HEK293 (cell line): ENCODE data around the gene SLC12A3.

Source experiments
- HOXC10 ChIP-seq: sonication (generic); formaldehyde crosslinking; IDR thresholded peaks from 2 replicates; pipeline ENCODE4 v1.8.1; 2023; ENCODE audit warnings: mild to moderate bottlenecking, missing genetic modification reagents
- KLF9 ChIP-seq: fragments of 450-650 bp; formaldehyde crosslinking; IDR thresholded peaks from 2 replicates; pipeline ENCODE4 v1.5.1; 2016; ENCODE audit warnings: missing biosample characterization, missing genetic modification characterization, low read depth
- SP3 ChIP-seq: fragments of 450-650 bp; formaldehyde crosslinking; IDR thresholded peaks from 2 replicates; pipeline ENCODE4 v1.5.1; 2016; ENCODE audit warnings: missing biosample characterization, missing genetic modification characterization
- SP7 ChIP-seq: fragments of 450-650 bp; formaldehyde crosslinking; IDR thresholded peaks from 2 replicates; pipeline ENCODE4 v1.5.1; 2016; ENCODE audit warnings: missing biosample characterization, missing genetic modification characterization
- ZFP69B ChIP-seq: fragments of 450-650 bp; formaldehyde crosslinking; IDR thresholded peaks from 2 replicates; pipeline ENCODE4 v1.5.1; 2016; ENCODE audit warnings: missing biosample characterization, missing genetic modification characterization
- ZNF146 ChIP-seq: fragments of 450-650 bp; formaldehyde crosslinking; IDR thresholded peaks from 2 replicates; pipeline ENCODE4 v1.5.1; 2016; ENCODE audit warnings: missing biosample characterization, missing genetic modification characterization
- ZNF2 ChIP-seq: fragments of 450-650 bp; formaldehyde crosslinking; IDR thresholded peaks from 2 replicates; pipeline ENCODE4 v1.5.1; 2016; ENCODE audit warnings: missing biosample characterization, missing genetic modification characterization
- ZNF23 ChIP-seq: fragments of 450-650 bp; formaldehyde crosslinking; IDR thresholded peaks from 2 replicates; pipeline ENCODE4 v1.5.1; 2016; ENCODE audit warnings: missing biosample characterization, missing genetic modification characterization, borderline replicate concordance
- ZNF24 ChIP-seq: fragments of 450-650 bp; formaldehyde crosslinking; IDR thresholded peaks from 2 replicates; pipeline ENCODE4 v1.5.1; 2016; ENCODE audit warnings: missing biosample characterization, missing genetic modification characterization
- ZNF274 ChIP-seq, 2 experiments: fragments of 200-500 bp in 1 of 2; fragments of 450-650 bp in 1 of 2; sonication (Bioruptor generic) in 1 of 2; formaldehyde crosslinking in 1 of 2; IDR thresholded peaks; 2 replicates each; pipeline versions ENCODE4 v1.5.1 to v1.6.1; 2014 to 2016; ENCODE audit warnings: borderline replicate concordance in 1 of 2, inconsistent platforms in 1 of 2, low read length in 1 of 2, missing biosample characterization in 1 of 2, missing genetic modification characterization in 1 of 2
- ZNF48 ChIP-seq: fragments of 450-650 bp; formaldehyde crosslinking; IDR thresholded peaks from 2 replicates; pipeline ENCODE4 v1.5.1; 2016; ENCODE audit warnings: missing biosample characterization, missing genetic modification characterization
- ZNF544 ChIP-seq: fragments of 450-650 bp; formaldehyde crosslinking; IDR thresholded peaks from 2 replicates; pipeline ENCODE4 v1.5.0; 2017; ENCODE audit warnings: missing biosample characterization, missing genetic modification characterization
- ZNF548 ChIP-seq: fragments of 450-650 bp; formaldehyde crosslinking; IDR thresholded peaks from 2 replicates; pipeline ENCODE4 v1.5.1; 2016; ENCODE audit warnings: missing biosample characterization, missing genetic modification characterization
- ZNF654 ChIP-seq: fragments of 450-650 bp; formaldehyde crosslinking; IDR thresholded peaks from 2 replicates; pipeline ENCODE4 v1.5.1; 2016; ENCODE audit warnings: low read depth, missing biosample characterization, missing genetic modification characterization
- ZNF747 ChIP-seq: fragments of 450-650 bp; formaldehyde crosslinking; IDR thresholded peaks from 2 replicates; pipeline ENCODE4 v1.5.1; 2016; ENCODE audit warnings: missing biosample characterization, missing genetic modification characterization
- TF ChIP-seq, protein P1 (sequence below): fragments of 450-650 bp; formaldehyde crosslinking; optimal IDR thresholded peaks from 2 replicates; pipeline ENCODE3; 2016; ENCODE audit warnings: missing biosample characterization, mild to moderate bottlenecking, missing genetic modification characterization
- TF ChIP-seq, protein P2 (sequence below): fragments of 450-650 bp; formaldehyde crosslinking; IDR thresholded peaks from 2 replicates; pipeline ENCODE4 v1.5.1; 2017; ENCODE audit warnings: missing biosample characterization, missing genetic modification characterization

The SLC12A3 gene

DNA sequence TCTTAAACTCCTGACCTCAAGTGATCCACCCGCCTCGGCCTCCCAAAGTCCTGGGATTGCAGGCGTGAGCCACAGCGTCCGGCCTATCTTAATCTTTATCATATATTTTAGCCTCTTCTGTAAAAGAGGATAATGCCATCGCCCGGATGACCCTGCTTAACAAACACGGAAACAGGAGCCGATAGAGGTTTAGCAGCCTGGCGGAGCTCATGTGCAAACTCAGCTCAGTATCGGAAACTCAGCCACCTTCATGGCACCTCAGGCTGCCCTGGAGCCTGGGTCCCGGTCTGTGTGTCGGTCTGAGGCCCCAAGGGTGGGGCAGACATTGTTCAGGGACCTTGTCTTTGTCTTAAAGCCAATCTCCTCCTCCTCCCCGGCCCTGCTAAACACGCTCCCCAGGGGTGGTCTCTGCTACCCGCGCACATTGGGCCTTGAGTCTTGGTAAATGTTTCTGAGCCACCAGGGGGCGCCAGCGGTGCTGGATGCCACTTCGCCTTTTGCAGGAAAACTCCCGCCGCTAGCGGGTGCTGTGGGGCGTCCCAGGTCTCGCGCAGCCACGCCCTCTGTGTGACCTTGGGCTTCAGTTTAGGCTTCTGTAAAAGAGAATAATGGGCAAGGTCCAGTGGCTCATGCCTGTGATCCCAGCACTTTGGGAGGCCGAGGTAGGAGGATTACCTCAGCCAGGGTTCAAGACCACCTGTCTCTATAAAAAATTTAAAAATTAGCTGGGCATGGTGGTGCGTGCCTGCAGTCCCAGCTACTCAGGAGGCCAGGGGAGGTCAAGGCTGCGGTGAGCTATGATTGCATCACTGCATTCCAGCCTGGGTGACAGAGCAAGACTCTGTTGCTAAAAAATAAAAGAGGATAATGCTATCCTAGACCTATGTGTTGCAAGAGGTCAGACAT, 99.5 kb downstream of the SLC12A3 start (continued):
- TF ChIP-seq ZNF23 (tag by site-specific recombination), result no peak
- TF ChIP-seq ZNF654 (tag by site-specific recombination), result no peak; the same call in 1 of the 2 replicates
- TF ChIP-seq HOXC10 (CRISPR knock-in tag), result no peak
- TF ChIP-seq KLF9, result peak; percentile 84
- TF ChIP-seq ZNF2, result 0 out of 2 replicates have a peak, but pooled peaks have one; percentile 33
- TF ChIP-seq SP7 (tag by site-specific recombination), result peak; percentile 40; the same call in 1 of the 2 replicates
- peak; percentile 64; the same call in 1 of the 2 replicates for TF ChIP-seq ZNF24 (tag by site-specific recombination)
- TF ChIP-seq ZNF548 (tag by site-specific recombination), result no peak
- TF ChIP-seq ZNF544 (tag by site-specific recombination), result no peak
- no peak for TF ChIP-seq ZNF274 (IDR thresholded peaks at IDR 0.05; ENCODE audit: low read length)
- no peak for TF ChIP-seq ZNF274 (tag by site-specific recombination; IDR thresholded peaks at IDR 0.05; ENCODE audit: borderline replicate concordance)
- no peak for TF ChIP-seq ZNF747 (tag by site-specific recombination)
- peak; percentile 15; the same call in 1 of the 2 replicates for TF ChIP-seq SP3 (tag by site-specific recombination)
- no peak for TF ChIP-seq ZFP69B
- TF ChIP-seq, protein P1, sequence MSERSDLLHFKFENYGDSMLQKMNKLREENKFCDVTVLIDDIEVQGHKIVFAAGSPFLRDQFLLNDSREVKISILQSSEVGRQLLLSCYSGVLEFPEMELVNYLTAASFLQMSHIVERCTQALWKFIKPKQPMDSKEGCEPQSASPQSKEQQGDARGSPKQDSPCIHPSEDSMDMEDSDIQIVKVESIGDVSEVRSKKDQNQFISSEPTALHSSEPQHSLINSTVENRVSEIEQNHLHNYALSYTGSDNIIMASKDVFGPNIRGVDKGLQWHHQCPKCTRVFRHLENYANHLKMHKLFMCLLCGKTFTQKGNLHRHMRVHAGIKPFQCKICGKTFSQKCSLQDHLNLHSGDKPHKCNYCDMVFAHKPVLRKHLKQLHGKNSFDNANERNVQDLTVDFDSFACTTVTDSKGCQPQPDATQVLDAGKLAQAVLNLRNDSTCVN (tag by site-specific recombination), result peak; percentile 21
- TF ChIP-seq, protein P2, sequence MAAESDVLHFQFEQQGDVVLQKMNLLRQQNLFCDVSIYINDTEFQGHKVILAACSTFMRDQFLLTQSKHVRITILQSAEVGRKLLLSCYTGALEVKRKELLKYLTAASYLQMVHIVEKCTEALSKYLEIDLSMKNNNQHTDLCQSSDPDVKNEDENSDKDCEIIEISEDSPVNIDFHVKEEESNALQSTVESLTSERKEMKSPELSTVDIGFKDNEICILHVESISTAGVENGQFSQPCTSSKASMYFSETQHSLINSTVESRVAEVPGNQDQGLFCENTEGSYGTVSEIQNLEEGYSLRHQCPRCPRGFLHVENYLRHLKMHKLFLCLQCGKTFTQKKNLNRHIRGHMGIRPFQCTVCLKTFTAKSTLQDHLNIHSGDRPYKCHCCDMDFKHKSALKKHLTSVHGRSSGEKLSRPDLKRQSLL (tag by site-specific recombination), result 0 out of 2 replicates have a peak, but pooled peaks have one; percentile 8
- no peak for TF ChIP-seq ZNF48
- TF ChIP-seq ZNF146, result no peak
